ENCODE results near the gene ZNF787.

ZNF787 gene

DNA sequence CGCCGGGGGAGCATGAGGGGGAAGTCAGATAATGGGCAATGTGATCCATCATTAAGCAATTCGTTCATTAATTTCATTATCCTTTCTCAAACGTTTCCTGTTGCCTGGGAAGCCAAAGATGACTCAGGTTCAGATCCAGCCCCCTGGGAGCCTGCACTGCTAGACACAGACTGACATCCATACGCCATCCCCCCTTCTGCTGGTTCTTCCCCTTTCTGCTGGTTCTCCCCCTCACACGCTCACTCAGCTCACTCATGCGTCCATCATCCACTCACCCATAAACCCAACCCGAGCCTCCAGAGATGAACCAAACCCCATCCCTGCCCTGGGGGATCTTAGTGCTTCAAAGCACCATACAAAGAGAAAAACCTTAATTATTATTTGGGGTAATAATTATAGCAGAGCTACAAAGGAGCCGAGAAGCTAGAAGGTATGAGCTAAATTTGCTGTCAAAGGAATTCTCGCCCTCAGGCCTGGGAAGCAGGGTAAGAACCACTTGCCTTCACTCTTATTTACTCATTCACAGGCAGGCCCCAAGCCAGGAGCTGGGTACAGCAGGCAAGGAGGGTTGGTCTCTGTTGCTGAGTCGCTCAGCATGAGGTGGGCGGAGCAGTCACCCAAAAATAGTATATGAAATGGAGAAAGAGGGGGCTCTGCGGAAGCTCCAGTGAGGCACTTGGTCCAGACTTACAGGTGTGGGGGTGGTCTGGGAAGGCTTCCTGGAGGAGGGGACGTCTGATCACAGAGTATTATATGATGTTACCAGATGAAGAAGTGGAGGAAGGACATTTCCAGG lies 13.0 kb upstream of the ZNF787 start:
- H3K4me3 ChIP-seq (replicated peaks; ENCODE audit: low read depth, low read length), result no peak overlapping the region

DNA sequence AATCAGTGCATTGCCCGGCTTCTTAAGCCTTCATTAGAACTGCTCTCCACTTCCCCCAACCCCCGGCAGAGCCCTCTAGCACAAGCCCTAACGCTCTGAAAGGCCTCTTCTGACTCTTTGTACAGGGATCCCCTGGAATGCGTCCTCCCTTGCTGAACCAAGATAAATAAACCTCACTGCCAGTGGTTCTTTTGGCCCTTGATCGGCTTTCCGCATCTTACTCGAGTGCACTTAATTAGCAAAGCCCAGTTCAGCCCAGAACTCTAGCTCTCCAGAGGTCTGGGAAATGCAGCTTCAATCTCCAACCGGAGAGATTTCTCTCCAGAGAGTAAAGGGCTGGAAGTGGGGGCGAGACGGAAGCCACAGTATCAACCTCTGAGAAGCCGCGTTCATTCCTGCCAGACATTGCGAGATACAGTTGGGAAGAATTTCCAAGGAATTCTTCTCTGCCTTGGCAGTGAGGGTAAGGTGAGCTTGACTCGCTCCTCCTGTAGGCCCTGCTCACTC lies 11.3 kb upstream of the ZNF787 start:
- no peak for DNase-seq (ENCODE audit: extremely low read depth, low read depth)
- no peak overlapping the region for H3K4me3 ChIP-seq (replicated peaks; ENCODE audit: low read depth, low read length)

More for the DNA sequence above, 13.0 kb upstream of the ZNF787 start:
- TF ChIP-seq, protein P1, sequence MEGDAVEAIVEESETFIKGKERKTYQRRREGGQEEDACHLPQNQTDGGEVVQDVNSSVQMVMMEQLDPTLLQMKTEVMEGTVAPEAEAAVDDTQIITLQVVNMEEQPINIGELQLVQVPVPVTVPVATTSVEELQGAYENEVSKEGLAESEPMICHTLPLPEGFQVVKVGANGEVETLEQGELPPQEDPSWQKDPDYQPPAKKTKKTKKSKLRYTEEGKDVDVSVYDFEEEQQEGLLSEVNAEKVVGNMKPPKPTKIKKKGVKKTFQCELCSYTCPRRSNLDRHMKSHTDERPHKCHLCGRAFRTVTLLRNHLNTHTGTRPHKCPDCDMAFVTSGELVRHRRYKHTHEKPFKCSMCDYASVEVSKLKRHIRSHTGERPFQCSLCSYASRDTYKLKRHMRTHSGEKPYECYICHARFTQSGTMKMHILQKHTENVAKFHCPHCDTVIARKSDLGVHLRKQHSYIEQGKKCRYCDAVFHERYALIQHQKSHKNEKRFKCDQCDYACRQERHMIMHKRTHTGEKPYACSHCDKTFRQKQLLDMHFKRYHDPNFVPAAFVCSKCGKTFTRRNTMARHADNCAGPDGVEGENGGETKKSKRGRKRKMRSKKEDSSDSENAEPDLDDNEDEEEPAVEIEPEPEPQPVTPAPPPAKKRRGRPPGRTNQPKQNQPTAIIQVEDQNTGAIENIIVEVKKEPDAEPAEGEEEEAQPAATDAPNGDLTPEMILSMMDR (IDR thresholded peaks at IDR 0.05; ENCODE audit: low read depth, low read length, missing control alignments), result no peak
- DNase-seq (ENCODE audit: extremely low read depth, low read depth), result no peak

DNA sequence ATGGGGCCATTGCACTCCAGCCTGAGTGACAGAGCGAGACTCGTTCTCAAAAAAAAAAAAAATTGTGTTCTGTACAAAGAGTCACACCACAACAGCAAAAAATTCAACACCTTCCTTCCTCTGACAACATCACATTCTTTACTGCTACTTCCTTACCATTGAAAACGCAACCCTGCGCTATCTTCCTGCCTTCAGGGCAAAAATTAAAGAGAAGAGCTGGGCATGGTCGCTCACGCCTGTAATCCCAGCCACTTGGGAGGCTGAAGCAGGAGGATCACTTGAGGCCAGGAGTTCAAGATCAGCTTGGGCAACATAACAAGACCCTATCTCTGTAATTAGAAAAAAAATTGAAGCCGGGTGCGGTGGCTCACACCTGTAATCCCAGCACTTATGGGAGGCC lies 10.6 kb upstream of the ZNF787 start:
- H3K4me3 ChIP-seq (replicated peaks; ENCODE audit: low read depth, low read length), result no peak overlapping the region
- DNase-seq (ENCODE audit: extremely low read depth, low read depth), result no peak
- TF ChIP-seq, protein P1 (IDR thresholded peaks at IDR 0.05; ENCODE audit: low read depth, low read length, missing control alignments), result no peak

More for the DNA sequence above, 11.3 kb upstream of the ZNF787 start:
- TF ChIP-seq, protein P1 (IDR thresholded peaks at IDR 0.05; ENCODE audit: low read depth, low read length, missing control alignments), result no peak

DNA sequence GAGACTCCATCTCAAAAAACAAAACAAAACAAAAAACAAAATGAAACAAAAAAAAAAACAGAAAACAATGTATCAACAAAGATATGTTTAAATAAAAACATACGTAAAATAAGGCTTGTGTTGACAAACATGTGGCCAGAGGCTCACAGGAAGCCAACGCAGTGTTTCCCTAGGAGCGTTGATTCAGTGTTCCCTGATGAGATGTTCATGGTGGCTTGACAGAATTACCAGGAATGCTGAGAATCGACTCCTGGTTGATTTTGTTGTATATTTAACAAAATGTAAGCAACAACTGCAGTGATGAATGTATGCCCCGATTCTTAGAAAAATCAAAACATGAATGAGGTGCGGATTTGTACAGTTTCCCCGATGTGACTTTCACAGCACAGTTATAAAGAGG lies 8.9 kb upstream of the ZNF787 start:
- TF ChIP-seq, protein P1 (IDR thresholded peaks at IDR 0.05; ENCODE audit: low read depth, low read length, missing control alignments), result no peak
- H3K4me3 ChIP-seq (replicated peaks; ENCODE audit: low read depth, low read length), result no peak overlapping the region
- no peak for DNase-seq (ENCODE audit: extremely low read depth, low read depth)

DNA sequence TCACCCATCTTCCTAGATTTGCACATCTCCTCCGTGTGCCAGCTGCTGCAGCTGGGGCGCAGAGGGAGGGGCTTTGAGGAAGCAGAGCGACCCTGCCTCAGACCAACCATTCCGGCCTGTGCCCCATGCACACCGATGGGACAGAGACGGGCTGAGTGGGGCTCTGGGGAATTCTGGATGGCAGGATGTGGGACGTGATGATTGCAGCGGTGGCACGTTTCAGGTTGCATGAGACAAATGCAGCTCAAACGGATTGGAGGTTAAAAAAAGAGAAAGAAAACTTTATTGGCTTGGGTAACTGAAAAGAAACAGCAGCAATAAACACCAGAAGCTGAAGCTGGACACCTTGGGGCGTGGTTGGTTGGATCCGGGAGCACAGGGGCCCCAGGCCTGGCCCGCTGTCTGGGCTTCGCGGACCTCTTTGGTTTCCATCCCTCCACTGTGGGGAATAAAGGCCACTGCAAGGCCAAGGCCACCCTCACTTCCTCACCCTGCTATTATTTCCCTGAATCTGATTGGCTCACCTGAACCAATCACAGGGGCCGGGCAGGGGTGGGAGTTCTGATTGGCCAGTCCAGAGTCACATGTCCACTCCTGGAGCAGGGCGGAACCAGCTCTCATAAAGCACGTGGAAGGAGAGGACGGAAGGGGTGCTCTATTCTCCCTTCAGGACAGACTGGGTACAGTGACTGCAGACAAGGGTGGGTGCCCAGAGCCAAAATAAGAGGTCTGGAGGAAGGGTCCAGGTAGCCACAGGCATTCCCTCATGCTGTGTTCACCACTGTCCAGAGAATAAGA lies 6.1 kb upstream of the ZNF787 start:
- no peak for DNase-seq (ENCODE audit: extremely low read depth, low read depth)
- TF ChIP-seq, protein P1 (IDR thresholded peaks at IDR 0.05; ENCODE audit: low read depth, low read length, missing control alignments), result no peak

DNA sequence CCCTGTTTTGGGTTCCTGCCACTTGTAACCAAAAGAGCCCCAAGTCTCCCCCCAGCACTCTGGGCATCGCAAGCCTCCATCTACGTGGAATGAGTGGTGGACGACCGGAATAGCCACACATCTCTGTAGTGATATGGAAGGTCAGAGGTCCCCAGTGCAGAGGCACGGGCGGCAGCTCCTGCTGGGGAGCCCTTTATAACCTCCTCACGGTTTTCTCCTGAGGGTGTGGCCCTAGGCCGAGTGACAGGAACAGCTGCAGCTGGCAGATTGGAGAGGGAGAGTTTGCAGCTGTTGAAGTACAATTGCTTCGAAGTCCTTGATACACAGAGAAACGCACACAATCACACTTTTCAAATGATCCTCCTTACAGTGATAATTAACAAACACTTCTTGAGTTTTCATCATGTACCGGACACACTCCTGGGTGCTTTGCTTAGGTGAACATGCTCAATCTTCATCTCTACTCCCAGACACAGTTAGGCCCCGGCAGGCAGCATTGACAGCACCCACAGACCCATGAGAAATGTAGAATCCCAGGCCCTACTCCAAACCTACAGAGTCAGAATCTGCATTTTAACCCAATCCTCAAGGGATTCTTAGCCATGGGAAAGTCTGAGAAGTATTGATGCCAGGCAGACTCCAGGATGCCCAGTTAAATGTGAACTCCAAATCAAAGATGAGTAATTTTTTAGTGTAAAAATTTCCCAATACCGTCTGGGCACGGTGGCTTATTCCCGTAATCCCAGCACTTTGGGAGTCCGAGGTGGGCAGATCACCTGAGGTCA lies 4.9 kb upstream of the ZNF787 start:
- no peak overlapping the region for H3K4me3 ChIP-seq (replicated peaks; ENCODE audit: low read depth, low read length)
- TF ChIP-seq, protein P1 (IDR thresholded peaks at IDR 0.05; ENCODE audit: low read depth, low read length, missing control alignments), result no peak
- no peak for DNase-seq (ENCODE audit: extremely low read depth, low read depth)

More for the DNA sequence above, 6.1 kb upstream of the ZNF787 start:
- H3K4me3 ChIP-seq (replicated peaks; ENCODE audit: low read depth, low read length), result no peak overlapping the region

All from HFF-Myc (cell line).